ENCODE results near the gene TNFSF13.

TNFSF13 gene

DNA sequence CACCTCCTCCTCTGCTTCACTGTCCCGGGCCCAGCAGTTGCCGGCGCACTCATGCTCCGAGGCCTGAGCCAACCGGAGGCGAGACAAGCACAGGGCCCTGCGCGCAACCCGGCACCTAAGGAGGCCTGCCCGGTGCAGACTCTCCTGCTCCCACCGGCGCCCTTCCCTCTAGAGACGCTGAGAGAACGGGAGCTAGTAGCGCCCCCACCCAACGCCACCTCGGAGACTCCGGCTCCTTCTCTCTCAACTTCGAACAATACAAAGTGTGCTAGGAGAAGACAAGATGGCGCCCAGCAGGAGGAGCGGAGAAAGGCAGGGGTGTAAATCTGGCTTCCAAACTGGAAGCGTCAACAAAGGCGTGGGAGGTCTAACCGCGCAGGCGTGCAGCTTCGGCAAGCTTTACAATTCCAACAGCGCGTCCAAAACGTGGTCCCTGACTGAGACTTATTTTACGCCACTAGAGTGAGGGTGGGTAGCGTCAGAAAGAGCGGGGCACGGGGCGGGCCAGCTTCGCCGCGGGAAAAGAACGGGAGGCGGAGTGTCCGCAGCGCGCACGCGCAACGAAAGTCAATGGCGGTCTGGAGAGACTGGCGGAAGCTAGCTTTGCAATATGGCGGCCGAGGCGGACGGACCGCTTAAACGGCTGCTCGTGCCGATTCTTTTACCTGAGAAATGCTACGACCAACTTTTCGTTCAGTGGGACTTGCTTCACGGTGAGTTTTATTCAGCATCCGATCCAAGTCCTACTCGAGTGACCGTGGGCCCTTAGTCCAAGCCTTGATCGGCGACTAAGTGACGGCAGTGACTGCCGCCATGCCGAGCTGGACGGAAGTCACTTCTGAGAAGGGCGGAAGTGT is 24.9 kb downstream of the TNFSF13 start, which contains the start of gene MPDU1:
MPDU1 (plus strand) TSS at position 600 of the 857 bp plus-strand sequence; CDS start at position 611, 11 bp downstream.
- TF ChIP-seq, protein P1, sequence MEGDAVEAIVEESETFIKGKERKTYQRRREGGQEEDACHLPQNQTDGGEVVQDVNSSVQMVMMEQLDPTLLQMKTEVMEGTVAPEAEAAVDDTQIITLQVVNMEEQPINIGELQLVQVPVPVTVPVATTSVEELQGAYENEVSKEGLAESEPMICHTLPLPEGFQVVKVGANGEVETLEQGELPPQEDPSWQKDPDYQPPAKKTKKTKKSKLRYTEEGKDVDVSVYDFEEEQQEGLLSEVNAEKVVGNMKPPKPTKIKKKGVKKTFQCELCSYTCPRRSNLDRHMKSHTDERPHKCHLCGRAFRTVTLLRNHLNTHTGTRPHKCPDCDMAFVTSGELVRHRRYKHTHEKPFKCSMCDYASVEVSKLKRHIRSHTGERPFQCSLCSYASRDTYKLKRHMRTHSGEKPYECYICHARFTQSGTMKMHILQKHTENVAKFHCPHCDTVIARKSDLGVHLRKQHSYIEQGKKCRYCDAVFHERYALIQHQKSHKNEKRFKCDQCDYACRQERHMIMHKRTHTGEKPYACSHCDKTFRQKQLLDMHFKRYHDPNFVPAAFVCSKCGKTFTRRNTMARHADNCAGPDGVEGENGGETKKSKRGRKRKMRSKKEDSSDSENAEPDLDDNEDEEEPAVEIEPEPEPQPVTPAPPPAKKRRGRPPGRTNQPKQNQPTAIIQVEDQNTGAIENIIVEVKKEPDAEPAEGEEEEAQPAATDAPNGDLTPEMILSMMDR (conservative IDR thresholded peaks at IDR 0.05), result no peak
- H3K27ac ChIP-seq, result peak within 1 kb of the TSS; percentile 86

DNA sequence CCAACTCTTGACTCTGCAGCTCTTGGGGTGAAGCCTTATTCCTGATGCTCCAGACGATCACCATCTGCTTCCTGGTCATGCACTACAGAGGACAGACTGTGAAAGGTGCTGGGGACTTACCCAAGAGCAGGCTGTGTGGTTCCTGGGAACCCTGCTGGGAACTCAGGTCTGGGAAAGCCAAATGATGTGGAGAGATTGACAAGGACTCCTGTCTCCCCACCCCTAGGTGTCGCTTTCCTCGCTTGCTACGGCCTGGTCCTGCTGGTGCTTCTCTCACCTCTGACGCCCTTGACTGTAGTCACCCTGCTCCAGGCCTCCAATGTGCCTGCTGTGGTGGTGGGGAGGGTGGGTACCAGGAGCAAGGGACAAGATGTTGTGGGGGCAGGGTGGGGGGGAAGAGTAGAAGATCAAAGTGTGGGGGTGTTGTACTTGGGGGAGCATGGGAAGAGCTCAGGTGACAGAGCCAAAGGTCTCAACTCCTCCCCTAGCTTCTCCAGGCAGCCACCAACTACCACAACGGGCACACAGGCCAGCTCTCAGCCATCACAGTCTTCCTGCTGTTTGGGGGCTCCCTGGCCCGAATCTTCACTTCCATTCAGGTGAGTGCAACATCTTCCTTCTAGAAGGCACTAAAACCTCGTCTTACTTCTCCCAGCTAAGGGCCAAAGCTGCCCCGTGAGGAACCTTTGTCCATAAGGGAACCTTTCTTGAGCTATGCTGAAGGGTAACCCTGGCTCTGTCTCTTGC is 28.3 kb downstream of the TNFSF13 start:
- no peak overlapping the region for H3K27ac ChIP-seq
- TF ChIP-seq, protein P1 (conservative IDR thresholded peaks at IDR 0.05), result peak; percentile 63

DNA sequence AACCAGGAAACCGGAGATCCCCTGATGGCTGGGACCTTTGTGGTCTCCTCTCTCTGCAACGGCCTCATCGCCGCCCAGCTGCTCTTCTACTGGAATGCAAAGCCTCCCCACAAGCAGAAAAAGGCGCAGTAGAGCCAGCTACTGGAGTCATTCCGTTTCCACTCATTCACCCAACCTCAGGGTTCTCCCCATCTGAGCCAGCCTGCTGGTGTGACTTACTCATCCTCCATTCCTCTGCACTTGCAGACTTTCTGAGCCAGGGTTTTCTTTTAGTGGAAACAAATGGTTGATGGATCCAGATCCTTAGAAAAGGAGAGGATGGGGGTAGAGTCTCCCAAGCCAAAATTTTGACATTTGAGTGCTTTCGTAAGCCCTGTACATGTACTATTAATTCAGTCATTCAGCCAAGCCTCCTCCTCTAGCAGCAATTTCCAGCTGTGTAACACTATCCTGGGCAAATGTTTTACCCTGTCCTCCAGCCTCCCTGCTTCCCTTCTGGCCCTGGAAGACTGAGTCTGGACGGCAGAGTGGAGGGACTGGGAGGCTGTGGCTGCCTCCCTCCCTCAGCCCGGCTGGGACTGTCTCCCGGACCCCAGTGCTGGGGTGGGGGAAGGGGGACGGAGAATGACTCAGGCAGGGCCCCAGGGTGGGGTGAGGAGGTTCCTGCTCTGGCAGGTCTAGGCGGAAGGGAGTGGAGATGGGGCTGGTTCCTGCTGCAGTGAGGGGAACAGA is 29.0 kb downstream of the TNFSF13 start:
- TF ChIP-seq, protein P1 (conservative IDR thresholded peaks at IDR 0.05), result no peak
- H3K27ac ChIP-seq, result no peak overlapping the region

DNA sequence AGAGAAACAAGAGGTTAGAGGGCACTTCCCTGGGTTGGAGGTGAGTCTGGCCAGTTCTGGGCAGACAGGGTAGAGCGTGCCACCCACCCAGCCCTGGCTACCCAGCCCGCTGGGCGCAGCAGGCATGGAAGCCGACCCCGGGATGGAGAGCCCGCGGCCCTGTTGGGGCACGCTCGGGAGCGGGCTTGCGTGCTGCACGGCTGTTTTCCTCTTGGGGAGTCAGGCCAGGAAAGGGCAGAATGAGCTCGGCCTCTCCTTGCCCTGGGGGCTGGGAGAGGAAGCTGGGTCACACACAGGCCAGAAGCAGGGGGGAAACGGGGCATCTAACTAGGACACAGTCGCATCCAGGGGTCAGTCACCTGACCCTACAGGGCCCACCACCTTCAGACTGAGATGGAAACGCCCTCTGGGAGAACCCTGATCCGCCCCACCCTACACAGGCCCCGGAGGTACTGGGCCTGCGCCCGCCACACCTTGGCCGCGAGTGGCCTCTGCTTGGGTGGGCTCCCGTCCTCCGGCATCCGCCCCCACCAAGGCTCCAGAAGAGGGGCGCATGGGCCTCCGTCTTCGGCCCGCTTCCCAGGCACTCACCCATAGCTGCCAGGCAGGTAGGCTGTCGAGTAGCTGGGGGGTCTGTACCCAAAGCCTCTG is 30.1 kb downstream of the TNFSF13 start:
- H3K27ac ChIP-seq, result no peak overlapping the region
- TF ChIP-seq, protein P1 (conservative IDR thresholded peaks at IDR 0.05), result no peak

DNA sequence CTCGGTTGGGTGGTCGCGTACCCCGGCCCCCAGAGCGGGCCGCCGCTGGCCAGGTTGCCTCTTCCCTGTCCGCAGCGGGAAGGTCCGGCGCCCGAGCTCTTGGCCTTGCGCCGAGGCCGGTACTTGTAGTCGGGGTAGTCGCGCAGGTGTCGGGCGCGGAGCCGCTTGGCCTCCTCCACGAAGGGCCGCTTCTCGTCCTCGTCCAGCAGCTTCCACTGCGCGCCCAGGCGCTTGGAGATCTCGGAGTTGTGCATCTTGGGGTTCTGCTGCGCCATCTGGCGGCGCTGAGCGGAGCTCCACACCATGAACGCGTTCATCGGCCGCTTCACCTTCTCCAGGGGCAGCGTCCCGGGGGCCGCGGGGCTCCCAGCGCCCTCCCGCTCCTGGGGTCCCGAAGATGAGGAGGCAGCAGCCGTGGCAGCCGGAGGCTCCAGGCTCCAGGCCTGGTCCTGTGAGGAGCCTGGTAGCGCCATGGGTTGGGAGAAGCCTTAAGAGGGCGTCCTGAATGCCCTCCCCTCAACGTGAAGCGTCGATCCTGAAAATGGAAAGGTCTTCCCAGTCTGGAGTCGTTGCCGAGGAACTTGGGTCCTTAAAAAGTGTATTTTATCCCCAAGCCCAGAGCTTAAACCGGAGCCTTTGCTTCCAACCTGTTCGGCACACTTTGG is 30.8 kb downstream of the TNFSF13 start:
- no peak overlapping the region for H3K27ac ChIP-seq
- TF ChIP-seq, protein P1 (conservative IDR thresholded peaks at IDR 0.05), result no peak; the same call in 1 of the 2 replicates

DNA sequence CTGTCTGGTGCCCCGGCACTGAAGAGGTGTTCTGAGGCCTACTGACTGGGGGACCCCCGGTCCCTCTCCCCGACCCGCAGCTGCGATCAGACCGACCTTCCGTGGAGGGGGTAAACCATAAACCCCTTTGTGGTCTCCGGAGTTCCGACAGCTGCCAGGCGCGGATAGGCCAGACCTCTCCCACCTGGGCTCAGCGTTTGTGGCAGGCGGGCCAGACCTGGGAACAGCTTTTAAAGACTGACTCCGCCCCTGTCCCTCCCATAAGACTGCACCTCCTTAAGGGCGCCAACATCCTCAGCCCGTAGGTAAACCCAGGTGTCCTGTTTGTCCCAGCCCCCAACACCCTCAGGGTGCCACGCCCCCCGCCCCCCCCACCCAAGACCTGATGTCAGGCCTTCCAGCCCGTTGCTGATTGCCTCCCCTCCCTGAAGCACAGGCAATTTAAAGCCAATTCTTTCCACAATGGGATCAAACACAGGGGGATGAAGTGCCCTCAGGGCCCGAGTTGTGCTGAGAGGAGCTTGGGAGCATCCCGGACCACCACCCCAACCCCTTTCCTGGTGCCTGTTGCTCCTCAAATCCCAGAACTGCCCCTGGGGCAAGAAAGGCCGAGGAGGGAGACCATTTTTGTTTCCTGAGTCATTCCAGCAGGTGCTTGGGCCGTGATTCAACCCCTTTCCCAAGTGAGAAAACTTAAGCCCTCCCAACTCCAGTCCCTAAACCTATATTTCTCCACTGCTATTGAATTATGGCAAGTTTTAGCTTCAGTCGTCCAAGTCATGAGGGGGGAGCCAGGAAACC is 31.5 kb downstream of the TNFSF13 start, which contains the start of gene SOX15:
SOX15 (minus strand) TSS at position 204 of the 801 bp plus-strand sequence. CDS start 418 bp downstream, outside the sequence.
- TF ChIP-seq, protein P1 (conservative IDR thresholded peaks at IDR 0.05), result no peak
- H3K27ac ChIP-seq, result no peak within 1 kb of the TSS

All from VCaP (cell line).